ENCODE measurements around the gene FADS6.

DNA sequence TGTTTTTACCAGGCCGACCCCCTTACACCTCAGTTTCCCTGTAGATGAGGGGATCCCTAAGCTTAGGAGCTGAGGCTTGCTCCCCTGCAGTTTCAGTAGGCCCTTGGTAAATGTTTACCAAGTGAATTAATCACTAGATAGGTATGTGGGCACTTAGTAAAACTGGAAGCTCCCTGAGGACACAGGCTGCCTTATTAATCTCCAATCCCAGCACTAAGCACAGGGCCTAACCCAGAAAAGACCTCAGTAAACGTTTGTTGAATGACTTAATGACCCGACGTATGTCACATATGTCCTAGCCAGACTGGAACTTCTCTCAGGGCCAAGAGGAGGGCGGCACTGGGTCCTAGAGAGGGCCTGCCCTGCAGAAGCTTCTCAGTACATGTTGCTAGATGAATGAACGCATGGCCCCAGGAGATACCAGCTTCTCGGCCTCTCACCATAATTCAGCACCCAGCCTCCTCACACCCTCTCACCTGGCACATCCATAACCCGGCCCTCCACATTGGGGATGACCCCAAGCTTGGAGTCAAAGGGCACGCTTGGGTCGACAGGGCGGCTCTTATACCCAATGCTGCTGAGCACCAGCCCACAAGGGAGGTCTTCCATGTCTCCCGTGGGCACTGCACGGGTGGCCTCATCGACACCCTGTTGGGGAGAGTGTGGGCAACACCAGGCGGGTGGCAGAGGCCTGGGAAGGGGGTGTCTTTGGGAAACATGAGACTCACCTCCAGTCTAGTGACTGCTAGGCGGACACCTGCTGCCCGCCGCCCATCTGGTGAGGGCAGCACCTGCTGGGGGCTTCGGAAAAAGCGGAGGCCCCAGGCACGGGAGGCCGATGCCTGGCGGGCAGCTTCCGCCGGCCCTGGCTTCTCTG, 29.8 kb downstream of the FADS6 start:
- TF ChIP-seq CTCF (IDR thresholded peaks at IDR 0.05; ENCODE audit: low read length) (no peak), EZH2 (optimal IDR thresholded peaks at IDR 0.05; ENCODE audit: low read depth, low read length) (no peak), EZH2phosphoT487 (IDR thresholded peaks at IDR 0.05; ENCODE audit: low read length) (no peak)
